HCEC 1CT (cell line): ENCODE measurements around the gene PTPRT.

Experiments used
- DNase-seq: peaks from one replicate; pipeline ENCODE4 v3.0.0-alpha.2; 2017

Gene PTPRT

DNA sequence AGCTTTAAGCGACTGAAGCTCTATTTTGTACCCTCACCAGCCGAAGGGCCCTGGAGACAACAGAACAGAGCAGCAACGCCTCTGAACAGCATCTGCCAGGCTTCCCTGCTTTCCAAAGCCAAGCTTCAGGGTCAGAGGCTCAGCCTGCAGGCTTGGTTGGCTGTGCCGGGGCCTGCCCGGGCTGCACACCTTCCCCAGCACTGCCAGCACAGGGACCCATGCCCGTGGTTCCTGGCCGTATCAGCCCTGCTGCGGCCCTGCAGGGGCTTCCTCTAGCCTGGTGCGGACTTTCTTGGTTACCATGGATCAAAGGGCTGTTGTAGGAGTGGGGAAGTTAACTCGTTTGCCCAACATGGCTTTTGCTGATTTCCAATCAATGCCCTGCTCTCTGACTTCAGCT, 830.1 kb downstream of the PTPRT start:
- no peak for DNase-seq

DNA sequence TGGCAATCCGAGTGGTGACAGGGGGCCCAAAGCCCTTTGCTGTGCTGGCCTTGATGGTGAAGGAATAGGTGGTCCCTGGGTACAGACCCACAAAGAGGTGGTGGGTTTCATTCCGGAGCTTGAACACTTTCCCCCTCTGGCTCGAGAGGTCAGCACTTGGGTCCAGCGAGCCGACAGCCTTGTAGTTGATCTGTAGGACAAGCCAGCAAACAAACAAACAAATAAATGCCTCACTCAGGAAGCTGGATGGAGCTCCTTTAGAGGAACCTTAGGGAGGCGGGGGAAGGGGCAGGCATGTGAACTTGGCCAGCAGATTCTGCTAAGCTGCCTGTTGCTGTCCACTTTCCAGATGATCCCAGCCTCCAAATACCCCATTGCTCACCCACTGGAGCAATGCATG, 837.6 kb downstream of the PTPRT start:
- no peak for DNase-seq

DNA sequence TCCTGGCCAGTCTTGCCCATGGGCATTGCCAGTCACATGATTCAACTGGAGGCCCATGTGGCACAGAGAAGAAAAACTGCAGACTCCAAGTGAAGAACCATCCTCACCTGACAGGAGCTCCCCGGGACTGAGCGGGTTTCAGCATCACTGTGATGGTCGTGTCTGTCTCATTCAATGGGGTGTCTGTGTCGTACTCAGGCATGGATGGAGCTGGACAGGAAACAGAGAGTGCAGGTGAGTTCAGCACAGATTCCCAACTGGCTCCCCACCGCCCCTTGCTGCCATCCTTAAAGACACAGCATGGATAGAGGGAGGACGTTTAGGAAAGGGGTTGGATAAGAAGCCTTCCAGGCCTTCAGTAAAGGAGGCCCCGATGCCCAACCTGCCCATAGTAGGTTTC, 839.2 kb downstream of the PTPRT start:
- DNase-seq = no peak

DNA sequence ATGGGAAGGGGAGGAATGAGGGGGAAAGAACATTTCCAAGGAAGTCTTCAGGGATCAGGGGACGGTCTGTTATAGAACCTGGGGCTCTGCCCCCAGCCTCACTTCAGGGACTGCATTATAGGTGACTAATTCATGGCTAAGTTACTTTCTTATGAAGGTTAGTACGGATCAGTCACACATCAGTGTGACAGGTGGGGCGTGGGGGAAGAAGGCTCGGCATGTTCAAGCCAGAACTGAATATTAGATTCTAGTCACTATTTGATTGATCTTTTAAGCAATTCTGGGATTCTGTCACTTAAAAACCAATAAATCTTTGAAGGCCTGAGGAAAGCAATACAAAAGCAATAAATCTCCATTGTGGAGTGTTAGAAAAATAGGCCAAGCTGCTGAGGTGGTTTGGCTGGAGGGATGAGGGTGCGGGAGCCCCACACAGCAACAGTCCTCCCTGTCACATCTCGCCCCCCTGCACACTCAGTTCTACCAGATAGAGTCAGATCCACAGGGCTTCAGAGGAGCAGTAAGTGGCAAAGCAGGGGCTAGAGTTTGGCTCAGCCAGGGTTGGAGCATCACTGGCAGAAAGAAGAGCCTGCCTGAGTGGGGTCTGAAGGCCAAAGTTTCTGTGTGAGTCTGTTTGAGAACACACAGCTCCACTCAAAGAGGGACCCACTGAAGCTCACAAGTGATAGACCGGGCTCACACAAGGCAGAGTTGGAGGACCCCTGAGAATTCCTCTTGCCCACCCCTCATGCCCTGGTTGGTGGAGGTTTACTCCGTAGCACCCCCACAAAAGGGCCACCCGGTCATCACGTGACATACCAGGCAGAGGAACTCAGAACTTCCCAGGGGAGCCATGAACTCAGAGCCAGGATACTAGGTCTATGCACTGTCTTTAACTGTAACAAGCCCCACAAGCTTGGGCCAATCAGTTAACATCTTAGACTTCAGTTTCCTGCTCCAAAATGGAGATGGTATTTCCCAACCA, 843.2 kb downstream of the PTPRT start:
- no peak for DNase-seq

DNA sequence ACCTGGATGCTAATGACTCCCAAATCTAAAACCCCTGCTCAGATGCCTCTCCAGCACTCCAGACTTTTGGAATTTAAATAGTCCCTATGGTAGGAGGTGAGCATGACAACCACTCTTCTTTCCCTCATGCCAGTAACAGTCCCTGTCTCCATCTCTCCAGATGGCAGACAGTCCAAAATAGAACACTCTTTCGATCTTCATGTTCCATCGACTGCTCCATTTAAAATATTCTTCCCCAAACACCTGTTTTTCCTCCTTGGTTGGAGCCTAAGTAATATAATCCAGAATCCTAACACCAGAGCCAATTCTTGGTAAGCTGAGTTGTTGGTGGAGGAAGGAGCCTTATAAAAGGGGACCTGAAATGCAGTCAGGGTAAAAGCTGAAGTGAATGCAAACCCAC, 848.1 kb downstream of the PTPRT start:
- no peak for DNase-seq

DNA sequence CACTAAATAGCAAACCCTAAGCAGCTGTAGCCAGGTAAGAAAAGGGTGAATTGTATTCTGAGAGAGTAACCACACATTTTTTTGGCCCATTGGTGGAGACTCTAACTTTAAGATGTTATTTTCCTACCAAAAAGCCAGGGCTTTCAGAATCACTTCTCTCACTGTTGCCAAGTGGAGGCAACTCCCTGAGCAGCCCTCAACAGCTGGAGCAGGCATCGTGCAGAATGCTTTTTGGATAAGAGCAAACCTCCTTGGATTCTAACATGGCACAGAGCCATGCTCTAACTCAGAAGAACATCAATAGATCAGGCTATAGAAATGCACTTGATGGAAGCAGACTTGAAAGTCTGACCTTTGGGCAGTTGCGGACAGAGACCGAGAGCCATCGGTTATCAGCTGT, 849.3 kb downstream of the PTPRT start:
- DNase-seq = no peak

DNA sequence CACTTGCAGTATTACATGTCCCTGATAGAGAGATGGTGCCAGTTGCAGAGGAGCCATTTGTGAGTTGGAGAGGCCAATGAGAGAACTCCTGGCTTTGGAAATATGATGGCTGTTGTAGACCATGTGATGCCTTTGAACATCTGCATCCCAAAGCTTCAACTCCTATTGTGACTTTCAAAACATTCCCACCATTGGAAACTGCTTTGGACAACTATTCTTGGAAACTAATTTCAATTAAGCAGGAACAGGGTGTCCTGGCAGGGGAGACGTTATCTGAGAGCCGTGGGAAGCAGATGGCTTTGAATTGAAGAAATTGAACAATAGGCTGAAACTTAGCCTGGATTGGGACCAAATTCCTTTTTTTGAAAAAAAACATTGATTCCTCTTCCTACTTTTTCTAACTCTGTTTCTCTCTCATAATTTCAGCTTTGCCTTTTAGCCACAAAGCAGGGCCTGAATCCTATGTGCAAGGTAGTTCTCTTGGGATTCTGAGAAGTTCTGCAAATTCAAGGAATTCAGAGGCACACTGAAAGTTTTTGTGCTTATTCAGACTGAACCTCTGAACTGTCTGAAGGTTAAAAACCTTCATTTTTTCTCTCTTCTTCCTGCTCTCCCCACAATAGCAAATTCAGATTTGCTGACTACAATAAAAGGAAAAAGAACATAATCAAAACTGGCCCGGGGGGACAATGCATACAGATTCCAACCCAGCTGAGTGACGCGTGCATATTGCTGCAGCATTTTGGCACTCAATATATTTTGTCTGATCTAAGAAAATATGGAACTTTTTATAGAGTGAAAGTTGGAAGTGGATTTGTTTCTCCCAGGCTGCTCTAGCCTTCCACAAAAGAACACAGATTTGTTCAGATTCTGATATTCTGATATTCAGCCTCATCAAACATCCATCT, 851.2 kb downstream of the PTPRT start:
- no peak for DNase-seq

DNA sequence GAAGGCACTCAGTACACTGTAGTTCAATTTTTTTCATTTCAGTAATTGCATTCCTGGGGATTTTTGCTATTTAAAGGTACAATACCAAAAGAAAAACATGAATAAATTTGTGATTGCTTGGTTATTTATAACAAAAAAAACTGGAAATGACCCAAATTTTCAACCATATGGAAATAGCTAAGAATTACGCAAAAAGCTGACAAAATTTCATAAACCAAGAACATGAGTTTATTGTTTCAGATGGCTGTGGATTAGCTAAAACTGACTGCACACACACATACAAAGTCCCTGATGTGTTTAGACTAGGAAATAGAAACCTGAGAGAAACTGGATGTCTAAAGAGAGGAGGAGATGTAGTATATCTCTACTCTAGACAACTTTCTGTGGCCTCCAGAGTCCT, 853.1 kb downstream of the PTPRT start:
- no peak for DNase-seq

DNA sequence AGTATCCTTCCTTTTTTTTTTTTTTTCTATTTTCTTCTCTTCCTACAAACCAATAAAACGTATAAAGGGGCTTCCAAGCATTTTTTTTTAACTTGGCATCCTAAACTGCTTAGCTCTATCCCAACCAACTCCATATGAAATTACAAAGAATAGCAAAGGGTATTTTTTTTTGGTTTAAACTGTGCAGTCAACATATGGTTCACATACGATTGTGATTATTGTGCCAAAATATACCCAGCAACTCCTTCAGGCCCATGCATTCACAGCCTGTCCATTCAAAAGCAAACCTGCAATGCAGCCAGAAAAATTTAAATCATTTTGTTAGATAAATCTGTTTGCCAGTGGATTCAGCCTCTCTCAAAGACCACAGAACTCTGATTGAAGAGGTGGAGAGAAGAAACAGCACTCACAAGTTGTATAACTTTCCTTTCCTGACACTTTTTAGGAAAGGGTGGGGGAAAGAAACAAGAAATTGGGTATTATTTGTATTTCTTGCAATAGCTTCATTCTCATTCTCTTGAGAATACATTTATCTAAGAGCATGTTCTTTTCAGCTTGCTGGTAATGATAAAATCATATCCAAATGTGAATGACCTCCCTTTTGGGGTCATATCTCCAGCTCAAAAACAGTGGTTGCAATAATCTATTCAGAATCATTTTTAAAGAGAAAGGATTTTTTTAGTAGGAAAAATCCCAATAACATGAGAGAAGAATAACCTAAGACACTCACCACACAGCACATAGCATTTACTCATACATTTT, 870.3 kb downstream of the PTPRT start:
- no peak for DNase-seq

DNA sequence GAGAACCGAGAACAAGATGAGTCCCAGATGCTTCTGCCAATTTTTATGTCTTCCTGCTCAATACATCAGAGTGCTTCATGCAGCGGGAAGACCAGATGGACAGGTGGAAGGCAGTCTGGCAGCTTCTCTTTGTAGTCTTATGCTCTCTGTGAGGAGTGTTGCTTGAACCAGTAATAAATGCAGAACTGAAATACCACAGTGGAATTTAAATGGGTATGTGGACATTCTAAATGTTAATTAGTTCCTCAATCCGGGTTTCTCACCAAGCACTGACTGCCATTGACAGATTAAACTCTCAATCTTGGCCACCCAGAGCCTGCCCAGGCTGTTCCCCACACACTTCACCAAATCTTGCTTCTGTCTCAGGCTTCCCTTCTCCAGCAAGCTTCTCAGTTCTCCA, 876.0 kb downstream of the PTPRT start:
- DNase-seq = no peak

DNA sequence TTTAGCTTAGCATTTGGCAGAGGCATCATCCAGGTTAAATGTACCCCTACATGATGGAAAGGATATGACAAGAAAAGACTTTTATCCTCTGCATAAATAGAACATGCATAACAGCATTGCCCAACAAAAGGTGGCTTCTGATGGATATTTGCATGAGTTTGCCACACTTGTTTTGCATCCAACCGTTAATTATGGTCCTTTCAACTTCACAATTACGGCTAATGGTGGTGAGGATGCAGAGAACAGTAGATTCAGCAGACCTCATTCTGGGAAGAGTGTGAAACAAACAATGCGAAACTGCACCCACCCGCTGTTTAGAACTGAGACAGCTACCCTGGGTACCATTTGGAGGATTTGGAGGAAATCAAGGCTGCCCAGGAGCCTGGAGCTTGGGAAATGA, 880.7 kb downstream of the PTPRT start:
- DNase-seq = no peak

DNA sequence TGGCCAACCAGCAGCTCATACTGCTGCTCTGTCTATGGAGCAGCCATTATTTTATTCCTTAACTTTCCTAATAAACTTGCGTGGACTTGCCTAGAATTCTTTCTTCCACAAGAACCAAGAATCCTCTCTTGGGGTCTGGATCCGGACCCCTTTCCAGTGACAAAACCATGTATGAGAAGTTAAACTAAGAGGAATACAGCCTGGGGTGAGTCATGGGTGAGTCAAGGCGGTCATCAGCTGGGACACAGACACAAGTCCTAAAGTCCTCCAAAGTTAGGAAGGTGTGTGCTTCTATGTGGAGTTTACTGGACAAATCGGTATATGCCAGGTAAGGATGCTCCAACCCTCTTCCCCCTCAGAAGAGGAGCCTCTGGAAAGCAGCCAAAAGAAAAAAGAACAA, 881.5 kb downstream of the PTPRT start:
- no peak for DNase-seq

DNA sequence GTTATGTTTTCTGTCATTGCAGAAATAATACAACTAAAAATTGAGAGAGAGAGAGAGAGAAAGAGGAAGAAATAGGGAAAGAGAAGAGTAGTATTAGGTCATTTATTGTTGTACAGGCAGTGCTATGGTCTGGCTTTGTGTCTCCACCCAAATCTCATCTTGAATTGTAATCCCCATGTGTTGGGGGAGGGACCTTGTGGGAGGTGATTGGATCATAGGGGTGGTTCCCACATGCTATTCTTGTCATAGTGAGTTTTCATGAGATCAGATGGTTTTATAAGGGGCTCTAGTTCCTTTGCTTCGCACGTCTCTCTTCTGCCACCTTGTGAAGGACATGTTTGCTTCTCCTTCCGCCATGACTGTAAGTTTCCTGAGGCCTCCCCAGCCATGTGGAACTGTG, 894.1 kb downstream of the PTPRT start:
- no peak for DNase-seq

DNA sequence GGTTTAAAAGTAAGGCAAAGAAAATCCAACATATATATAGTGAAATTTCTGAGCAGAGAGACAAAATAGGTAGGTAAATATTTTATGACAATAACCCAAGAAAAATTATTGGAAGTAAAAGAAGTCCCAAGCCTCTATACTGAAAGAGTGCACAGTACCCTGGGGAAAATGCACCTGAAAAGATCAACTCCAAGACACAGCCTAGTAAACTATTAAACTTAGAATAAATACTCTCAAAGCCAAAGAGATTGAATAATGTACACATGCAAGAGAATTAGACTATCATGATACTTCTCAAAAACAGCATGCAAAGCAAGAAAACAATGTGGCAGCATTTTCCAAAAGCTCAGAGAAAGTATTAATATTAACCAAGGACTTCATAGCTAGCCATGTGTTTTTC, 894.7 kb downstream of the PTPRT start:
- DNase-seq = no peak

DNA sequence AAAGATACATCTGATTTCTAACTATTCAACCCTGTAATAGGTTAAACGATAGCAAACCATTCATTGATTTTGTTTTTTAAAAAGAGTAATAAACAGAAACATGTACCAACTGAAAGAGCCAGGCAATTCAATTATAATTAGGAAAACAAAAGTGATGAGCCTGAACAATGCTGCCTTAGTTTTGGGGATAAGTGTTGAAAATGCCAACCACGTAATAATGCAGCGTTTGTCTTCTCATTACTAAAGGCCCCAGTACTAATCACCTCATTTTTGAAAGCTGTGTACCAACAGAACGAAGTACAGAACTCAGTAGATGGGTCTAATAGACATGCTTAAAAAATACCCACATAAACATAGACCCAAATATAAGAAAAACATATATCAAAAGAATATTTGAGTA, 907.9 kb downstream of the PTPRT start:
- DNase-seq = no peak

DNA sequence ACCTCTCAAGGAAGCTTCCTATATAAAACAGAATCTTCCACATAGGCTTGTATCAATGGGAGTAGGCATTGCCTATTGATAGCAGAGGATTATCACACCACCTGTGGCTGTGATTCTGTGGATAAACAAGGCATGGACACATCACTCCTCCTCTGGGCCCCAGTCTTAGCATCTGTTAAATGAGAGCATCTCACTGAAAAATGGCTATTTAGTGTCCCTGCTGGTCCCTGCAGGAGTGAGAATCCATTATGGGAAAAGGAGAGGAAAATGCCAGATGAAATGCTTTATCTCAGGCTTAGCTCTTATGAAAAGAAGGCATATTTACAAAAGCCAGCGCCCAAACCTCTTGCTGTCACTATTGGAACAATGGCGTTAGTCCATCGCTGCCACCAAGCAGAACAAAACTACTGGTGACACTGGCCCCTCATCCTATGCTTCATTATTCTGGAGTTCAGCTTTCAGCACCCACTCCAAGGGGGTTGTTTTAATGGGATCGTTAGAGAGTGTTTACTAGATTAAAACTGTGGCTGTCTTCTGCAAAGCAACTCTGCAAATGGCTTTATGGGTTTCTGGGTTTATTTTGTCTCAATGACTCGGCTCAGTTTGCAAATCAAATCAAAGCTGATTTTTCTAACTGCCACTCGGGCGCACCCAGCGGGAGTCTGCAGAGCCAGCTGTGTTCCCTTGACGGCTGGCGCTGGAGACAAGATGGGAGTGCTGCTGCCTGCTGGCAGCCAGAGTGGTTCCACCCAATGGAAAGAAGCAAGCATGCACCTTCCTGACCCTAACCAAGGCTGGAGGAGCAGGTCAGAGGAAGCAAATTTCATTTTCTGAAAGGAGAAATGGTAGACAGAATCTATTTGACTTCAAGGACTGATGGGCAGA, 912.7 kb downstream of the PTPRT start:
- DNase-seq = no peak

DNA sequence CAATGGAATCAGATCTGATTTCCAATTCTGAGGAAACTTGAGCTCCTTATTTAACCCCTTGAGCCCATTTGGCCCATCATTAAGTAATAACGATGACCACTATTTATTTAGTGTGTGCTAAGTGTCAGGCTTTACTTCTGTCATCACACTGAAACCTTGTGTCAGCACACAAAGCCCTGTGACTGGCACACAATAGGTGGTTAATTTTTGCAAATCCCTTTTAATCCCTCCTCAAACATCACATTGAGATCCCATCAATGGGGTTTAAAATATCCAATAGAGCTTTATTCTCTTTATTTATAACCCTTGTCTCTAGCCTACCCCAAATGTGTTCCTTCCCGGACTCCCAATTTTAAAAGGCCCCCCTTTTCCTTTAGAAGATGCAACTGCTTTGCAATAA, 914.7 kb downstream of the PTPRT start:
- DNase-seq = no peak

DNA sequence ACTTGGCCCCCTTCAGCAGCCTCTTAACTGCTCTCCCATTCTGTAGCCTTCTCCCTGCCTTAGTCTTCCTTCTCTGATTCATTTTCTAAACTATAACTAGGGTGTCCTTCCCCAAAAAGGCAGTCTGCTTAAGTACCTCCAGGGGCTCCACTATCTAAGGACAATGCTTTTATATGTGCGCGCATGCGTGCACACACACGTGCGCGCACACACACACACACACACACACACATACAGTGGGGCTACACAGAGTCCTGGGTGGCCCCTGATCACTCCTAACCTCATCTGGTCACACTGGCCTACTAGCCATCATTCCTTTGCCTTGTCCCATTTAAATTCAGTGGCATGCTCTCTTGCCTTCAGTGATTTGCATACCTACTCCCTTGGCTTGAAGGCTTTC, 917.2 kb downstream of the PTPRT start:
- DNase-seq = no peak

DNA sequence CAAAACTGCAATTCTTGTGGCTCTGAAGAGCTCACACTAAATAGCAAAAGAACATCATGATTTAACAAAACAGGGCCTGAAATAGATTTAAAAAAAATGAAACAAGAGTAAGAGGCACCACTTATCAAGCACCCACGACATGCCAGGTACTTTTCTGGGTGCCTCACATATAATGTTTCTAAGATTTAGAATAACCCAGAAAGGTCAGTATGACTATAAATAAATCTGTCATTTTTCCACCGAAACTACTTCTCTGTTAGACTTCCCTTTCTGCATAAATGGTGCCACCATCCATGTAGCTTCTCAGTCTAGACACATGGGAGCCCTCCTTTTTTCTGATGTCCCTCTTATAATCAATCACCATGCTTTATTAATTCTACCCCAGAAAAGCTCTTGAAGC, 919.2 kb downstream of the PTPRT start:
- no peak for DNase-seq

DNA sequence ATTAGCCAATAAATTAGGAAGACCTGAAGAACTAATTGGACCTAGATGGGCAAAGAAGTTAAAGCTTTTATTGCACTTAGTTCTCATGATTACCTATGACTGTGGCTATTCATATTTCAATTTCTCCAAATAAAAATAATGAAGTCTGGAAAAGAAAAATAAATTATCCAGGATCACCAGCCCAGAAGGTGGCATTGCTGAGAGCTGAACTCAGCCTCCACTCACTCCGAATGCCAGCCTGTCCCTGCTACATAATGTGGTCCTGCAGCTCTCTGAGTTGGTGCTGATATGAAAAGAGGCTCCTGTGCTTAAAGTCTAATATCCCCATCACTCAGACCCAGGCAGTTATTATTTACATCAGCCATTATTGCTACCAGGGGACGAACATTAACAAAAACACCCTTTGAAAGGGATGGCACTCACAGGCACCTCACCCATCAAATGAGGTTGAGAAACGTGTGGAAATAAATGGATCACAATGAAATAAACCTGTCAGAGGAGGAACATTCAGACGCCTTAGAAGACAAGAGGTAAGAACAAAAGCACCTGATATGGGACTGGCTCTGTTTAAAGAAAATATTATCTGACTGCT, 921.8 kb downstream of the PTPRT start:
- no peak for DNase-seq

DNA sequence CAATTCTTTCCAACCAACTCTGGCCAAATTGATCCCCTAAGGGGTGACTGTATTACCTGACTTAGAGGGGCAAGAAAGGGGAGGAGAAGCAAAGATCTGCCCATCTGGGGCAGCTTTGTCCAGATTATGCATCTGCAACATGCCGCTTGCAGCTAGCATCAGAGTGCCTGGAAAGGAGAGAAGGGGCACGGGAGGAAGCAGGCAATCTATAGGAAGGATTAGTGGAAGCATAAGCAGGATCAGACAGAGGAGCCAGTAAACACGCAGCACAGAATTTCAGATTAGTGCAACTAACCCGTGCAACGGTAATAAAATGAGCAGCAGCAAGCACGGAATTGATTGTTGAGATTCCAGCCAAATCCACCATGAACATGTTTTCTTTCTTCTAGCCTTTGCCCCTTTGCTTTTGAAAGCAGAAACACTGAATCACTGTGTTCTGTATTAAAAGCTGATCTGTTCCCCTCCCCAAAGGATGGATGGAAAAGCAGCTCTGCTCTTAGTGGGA, 927.9 kb downstream of the PTPRT start:
- no peak for DNase-seq

DNA sequence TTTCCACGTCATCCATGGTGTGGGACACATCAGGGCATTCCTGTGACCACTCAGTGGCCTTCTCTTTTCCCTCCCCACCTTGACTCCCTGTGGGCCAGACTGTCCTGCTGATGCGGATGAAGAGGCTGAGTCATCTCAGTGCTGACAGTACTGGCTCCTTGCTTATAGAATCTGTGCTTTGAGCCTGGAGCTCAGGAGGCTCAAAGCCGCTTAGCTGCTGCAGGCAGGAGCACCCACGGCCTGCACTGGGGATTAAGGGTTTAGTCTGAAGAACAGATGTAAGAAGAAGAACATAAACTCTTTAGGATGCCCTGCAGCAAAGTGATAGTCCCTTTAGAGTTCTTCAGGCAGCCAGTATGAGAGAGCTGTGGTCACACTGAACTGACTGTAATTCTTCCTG, 929.5 kb downstream of the PTPRT start:
- no peak for DNase-seq
